GM21723 (cell line): Measurements from ENCODE around the gene FGF9.

ENCODE experiments used
- ATAC-seq: cut with Tn5 transposase; IDR thresholded peaks from one replicate; pipeline ENCODE4 v1.9.1; 2021; ENCODE audit warnings: mild to moderate bottlenecking, moderate library complexity; ENCODE audit not compliant: unreplicated experiment

Gene FGF9

GRCh38 chr13:21670883-21671619 is at the start of gene FGF9:
Gene FGF9 (plus strand): TSS chr13:21671073. CDS start chr13:21671913, 840 bp downstream.
- ATAC-seq: peak; percentile 75

- ATAC-seq: no peak
These were observed 45.5 kb upstream of the FGF9 start for GRCh38 chr13:21625366-21625765.

GRCh38 chr13:21632196-21632595 is 38.7 kb upstream of the FGF9 start:
- ATAC-seq: no peak

- ATAC-seq: no peak
These were observed 34.2 kb upstream of the FGF9 start for GRCh38 chr13:21636656-21637055.

GRCh38 chr13:21637296-21637695 is 33.6 kb upstream of the FGF9 start:
- ATAC-seq: no peak

GRCh38 chr13:21638319-21639282 is 32.3 kb upstream of the FGF9 start:
- ATAC-seq: peak; percentile 49

GRCh38 chr13:21639561-21639960 is 31.3 kb upstream of the FGF9 start:
- no peak for ATAC-seq

- ATAC-seq: no peak
These were observed 29.2 kb upstream of the FGF9 start for GRCh38 chr13:21641629-21642028.

GRCh38 chr13:21657538-21657937 is 13.3 kb upstream of the FGF9 start:
- ATAC-seq: no peak

GRCh38 chr13:21659087-21659486 is 11.8 kb upstream of the FGF9 start:
- ATAC-seq: no peak

GRCh38 chr13:21661097-21661909 is 9.6 kb upstream of the FGF9 start:
- no peak for ATAC-seq

- ATAC-seq: no peak
These were observed 7.7 kb upstream of the FGF9 start for GRCh38 chr13:21663197-21663596.

- ATAC-seq: no peak
These were observed 2.1 kb upstream of the FGF9 start for GRCh38 chr13:21668732-21669275.

- ATAC-seq: peak; percentile 44
These were observed 629 bp upstream of the FGF9 start for GRCh38 chr13:21670006-21670882.

- no peak for ATAC-seq
These were observed 880 bp downstream of the FGF9 start for GRCh38 chr13:21671620-21672286.

GRCh38 chr13:21672287-21672680 is 1.4 kb downstream of the FGF9 start:
- ATAC-seq: no peak

- no peak for ATAC-seq
These were observed 2.1 kb downstream of the FGF9 start for GRCh38 chr13:21672796-21673538.

- ATAC-seq: peak; percentile 25
These were observed 2.6 kb downstream of the FGF9 start for GRCh38 chr13:21673539-21673788.
